Panc1 (cell line): ENCODE measurements around the gene ZNF512B. TPM values are rescaled to one million over a fixed set of nuclear protein-coding genes. Genes with fewer than 3 reads are reported as not detected.

ENCODE experiments used
- ATAC-seq: fragments of 200-7000 bp; cut with Tn5 transposase; 2 replicates; pipeline ENCODE4 v1.9.1; 2020; ENCODE audit warnings: mild to moderate bottlenecking, moderate library complexity
- BruUV-seq: library from RNA; stranded (reverse); fragments of 400-500 nt; replicated peaks from 2 replicates; lab custom pipeline; 2021; lab: Mats Ljungman, UMichigan
- CTCF ChIA-PET: fragments of 300-600 bp; sonication (Branson Sonifier 250); formaldehyde crosslinking; loops from one replicate; lab custom pipeline; 2022; ENCODE audit warnings: antibody characterized with exemption; lab: Charles Lee
- POLR2A ChIA-PET: fragments of 300-600 bp; sonication (Branson Sonifier 250); formaldehyde crosslinking; loops from one replicate; lab custom pipeline; 2022; ENCODE audit warnings: antibody characterized with exemption; lab: Charles Lee
- DNase-seq: peaks from one replicate; pipeline ENCODE4 v3.0.0-alpha.2; 2010; ENCODE audit warnings: low read depth, low spot score
- H3K27ac ChIP-seq: 2 replicates; pipeline ENCODE4 v1.5.1; 2011; ENCODE audit warnings: mild to moderate bottlenecking, low read length, inconsistent platforms
- H3K27me3 ChIP-seq: fragments of 200-500 bp; sonication (Bioruptor generic); 2 replicates; pipeline ENCODE4 v1.6.0; 2014; ENCODE audit warnings: low read length, inconsistent platforms; ENCODE audit not compliant: control insufficient read depth, insufficient read depth
- H3K36me3 ChIP-seq: fragments of 200-500 bp; sonication (Bioruptor generic); 2 replicates; pipeline ENCODE4 v1.5.1; 2014; ENCODE audit warnings: inconsistent platforms, mild to moderate bottlenecking, low read length, moderate library complexity; ENCODE audit not compliant: control insufficient read depth, insufficient read depth
- H3K4me1 ChIP-seq: 2 replicates; pipeline ENCODE4 v1.5.1; 2011; ENCODE audit warnings: inconsistent platforms, mild to moderate bottlenecking, low read length, moderate library complexity; ENCODE audit not compliant: control insufficient read depth, insufficient read depth
- H3K4me3 ChIP-seq, 2 experiments: 2 replicates each; pipeline ENCODE4 v1.5.1; 2011 to 2012; ENCODE audit warnings: low read depth in 2 of 2, low read length in 2 of 2, mild to moderate bottlenecking in 2 of 2, inconsistent platforms in 1 of 2, moderate library complexity in 1 of 2
- H3K9me3 ChIP-seq: fragments of 200-500 bp; sonication (Bioruptor generic); 2 replicates; pipeline ENCODE4 v1.5.1; 2014; ENCODE audit warnings: low read depth, mild to moderate bottlenecking, inconsistent platforms, low read length, moderate library complexity; ENCODE audit not compliant: control insufficient read depth, insufficient read depth
- POLR2AphosphoS5 ChIP-seq: IDR thresholded peaks from 2 replicates; pipeline ENCODE4 v1.6.1; 2012; ENCODE audit warnings: mild to moderate bottlenecking, low read depth, low read length, moderate library complexity
- SIN3A ChIP-seq: IDR thresholded peaks from 2 replicates; pipeline ENCODE4 v1.6.1; 2012; ENCODE audit warnings: low read depth, mild to moderate bottlenecking, low read length, moderate library complexity, borderline replicate concordance; ENCODE audit not compliant: insufficient read depth
- TCF7L2 ChIP-seq: IDR thresholded peaks from 2 replicates; pipeline ENCODE4 v1.6.1; 2011; ENCODE audit warnings: mild to moderate bottlenecking, low read depth, low read length, inconsistent platforms
- in situ Hi-C: cut with HindIII; loops from 2 replicates; pipeline ENCODE4 v1.10.0; 2016; ENCODE audit warnings: low sequenced_read_pairs, low pct_unique_long_range_greater_than_20kb
- intact Hi-C: fragments of 100-400 bp; cut with micrococcal nuclease; formaldehyde crosslinking; loops from one replicate; pipeline ENCODE4 v1.10.0; 2022; ENCODE audit not compliant: unreplicated experiment
- total RNA-seq: library from RNA; stranded (reverse); gene quantifications from one replicate; pipeline ENCODE4 v1.2.1, GENCODE V29; 2021; ENCODE audit not compliant: unreplicated experiment
- TF ChIP-seq, protein P1 (sequence below), 2 experiments: IDR thresholded peaks; 2 replicates each; pipeline ENCODE4 v1.6.1; 2011 to 2012; ENCODE audit warnings: low read depth in 2 of 2, control low read depth in 1 of 2, low read length in 1 of 2, mild to moderate bottlenecking in 1 of 2, moderate library complexity in 1 of 2; ENCODE audit not compliant: insufficient read depth in 1 of 2
- TF ChIP-seq, protein P2 (sequence below): fragments of 450-650 bp; IDR thresholded peaks from 2 replicates; pipeline ENCODE4 v1.5.1; 2017; ENCODE audit warnings: mild to moderate bottlenecking

Gene ZNF512B
- total RNA-seq, 1 experiment from 2014 or later, result 17.9 TPM

DNA sequence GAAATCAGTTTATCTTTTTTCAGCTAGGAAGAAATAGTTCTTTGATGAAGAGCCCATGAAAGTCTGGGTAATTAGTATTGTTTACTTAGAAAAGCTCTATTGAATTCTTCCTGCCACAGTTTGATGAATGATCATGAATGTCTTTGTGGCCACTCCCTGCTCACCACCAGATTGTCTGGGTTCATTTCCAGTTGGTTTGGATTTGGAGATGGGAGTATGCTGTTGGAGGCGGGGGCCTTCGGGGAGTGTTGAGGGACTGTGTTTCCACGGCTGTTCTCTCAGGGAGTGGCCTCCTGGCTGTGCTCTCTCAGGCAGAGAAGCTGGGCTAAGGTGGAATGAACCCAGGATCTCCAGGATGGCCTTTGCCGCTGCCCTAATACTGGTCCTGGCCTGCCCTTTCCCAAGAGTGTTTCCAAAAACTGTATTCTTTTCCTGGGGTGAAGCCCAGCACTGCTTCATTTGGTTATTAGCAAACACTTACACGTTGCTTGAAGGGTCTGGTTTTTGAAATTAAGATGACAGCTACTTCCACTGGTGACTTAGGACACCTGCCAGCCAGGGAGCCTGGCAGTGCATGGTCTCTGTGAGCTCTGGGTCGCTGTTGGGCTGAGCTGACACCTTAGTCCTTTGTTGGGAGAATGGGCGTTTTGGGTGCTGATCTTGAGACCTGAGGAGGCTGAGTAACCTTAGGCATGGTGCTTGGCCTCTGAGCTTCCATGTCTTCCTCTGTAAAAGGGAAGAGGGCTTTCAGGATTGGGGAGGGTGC, 34.4 kb upstream of the ZNF512B start:
- in situ Hi-C loops, result no loop called here
- H3K9me3 ChIP-seq, result no peaks in the 10 kb centered on the region
- BruUV-seq, result TSS peak; percentile 62
- no peak overlapping the region for H3K27ac ChIP-seq
- no peaks in the 10 kb centered on the region for H3K4me1 ChIP-seq
- H3K36me3 ChIP-seq, result peaks cover 4% of the 10 kb centered on the region; the same call in 1 of the 2 replicates
- no peaks in the 10 kb centered on the region for H3K27me3 ChIP-seq
- no peak for DNase-seq
- intact Hi-C loops, result no loop called here
- no peak overlapping the region for H3K4me3 ChIP-seq
- ChIA-PET CTCF (no interaction called here), POLR2A (no interaction called here)
- no peak for ATAC-seq
- TF ChIP-seq, protein P1, sequence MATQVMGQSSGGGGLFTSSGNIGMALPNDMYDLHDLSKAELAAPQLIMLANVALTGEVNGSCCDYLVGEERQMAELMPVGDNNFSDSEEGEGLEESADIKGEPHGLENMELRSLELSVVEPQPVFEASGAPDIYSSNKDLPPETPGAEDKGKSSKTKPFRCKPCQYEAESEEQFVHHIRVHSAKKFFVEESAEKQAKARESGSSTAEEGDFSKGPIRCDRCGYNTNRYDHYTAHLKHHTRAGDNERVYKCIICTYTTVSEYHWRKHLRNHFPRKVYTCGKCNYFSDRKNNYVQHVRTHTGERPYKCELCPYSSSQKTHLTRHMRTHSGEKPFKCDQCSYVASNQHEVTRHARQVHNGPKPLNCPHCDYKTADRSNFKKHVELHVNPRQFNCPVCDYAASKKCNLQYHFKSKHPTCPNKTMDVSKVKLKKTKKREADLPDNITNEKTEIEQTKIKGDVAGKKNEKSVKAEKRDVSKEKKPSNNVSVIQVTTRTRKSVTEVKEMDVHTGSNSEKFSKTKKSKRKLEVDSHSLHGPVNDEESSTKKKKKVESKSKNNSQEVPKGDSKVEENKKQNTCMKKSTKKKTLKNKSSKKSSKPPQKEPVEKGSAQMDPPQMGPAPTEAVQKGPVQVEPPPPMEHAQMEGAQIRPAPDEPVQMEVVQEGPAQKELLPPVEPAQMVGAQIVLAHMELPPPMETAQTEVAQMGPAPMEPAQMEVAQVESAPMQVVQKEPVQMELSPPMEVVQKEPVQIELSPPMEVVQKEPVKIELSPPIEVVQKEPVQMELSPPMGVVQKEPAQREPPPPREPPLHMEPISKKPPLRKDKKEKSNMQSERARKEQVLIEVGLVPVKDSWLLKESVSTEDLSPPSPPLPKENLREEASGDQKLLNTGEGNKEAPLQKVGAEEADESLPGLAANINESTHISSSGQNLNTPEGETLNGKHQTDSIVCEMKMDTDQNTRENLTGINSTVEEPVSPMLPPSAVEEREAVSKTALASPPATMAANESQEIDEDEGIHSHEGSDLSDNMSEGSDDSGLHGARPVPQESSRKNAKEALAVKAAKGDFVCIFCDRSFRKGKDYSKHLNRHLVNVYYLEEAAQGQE (IDR thresholded peaks at IDR 0.05; ENCODE audit: insufficient read depth in 1 of 2, low read depth in 2 of 2, low read length in 1 of 2), result no peak
- no peak for TF ChIP-seq POLR2AphosphoS5
- no peak for TF ChIP-seq TCF7L2
- TF ChIP-seq, protein P2, sequence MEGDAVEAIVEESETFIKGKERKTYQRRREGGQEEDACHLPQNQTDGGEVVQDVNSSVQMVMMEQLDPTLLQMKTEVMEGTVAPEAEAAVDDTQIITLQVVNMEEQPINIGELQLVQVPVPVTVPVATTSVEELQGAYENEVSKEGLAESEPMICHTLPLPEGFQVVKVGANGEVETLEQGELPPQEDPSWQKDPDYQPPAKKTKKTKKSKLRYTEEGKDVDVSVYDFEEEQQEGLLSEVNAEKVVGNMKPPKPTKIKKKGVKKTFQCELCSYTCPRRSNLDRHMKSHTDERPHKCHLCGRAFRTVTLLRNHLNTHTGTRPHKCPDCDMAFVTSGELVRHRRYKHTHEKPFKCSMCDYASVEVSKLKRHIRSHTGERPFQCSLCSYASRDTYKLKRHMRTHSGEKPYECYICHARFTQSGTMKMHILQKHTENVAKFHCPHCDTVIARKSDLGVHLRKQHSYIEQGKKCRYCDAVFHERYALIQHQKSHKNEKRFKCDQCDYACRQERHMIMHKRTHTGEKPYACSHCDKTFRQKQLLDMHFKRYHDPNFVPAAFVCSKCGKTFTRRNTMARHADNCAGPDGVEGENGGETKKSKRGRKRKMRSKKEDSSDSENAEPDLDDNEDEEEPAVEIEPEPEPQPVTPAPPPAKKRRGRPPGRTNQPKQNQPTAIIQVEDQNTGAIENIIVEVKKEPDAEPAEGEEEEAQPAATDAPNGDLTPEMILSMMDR, result no peak
- no peak for TF ChIP-seq SIN3A

DNA sequence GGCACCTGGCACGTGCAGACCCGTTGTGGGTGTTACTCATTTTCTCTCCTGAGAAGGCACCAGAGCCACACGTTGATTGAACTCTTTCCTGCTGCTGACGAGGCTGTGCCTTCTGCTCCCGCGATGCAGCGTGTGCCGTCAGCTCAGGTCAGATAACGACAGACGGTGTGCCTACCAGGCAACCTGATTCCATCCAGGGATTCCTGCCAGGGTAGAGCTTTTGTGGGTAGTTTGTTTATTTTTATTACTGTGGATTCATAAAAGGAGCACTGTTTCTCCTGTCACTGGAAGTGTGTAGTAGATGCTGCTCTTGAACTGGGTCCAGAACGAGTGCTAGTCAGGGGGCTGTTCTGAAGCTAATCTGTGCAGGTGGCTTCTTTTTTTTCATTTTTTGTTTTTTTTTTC, 31.9 kb upstream of the ZNF512B start:
- no peak overlapping the region for H3K27ac ChIP-seq
- H3K4me1 ChIP-seq, result no peaks in the 10 kb centered on the region
- no peak for DNase-seq
- ChIA-PET CTCF (no interaction called here), POLR2A (no interaction called here)
- in situ Hi-C loops (no loop called here), intact Hi-C loops (no loop called here)
- no peak overlapping the region for H3K4me3 ChIP-seq
- 0 out of 2 replicates have a peak, but pooled peaks cover 6% of the 10 kb centered on the region for H3K36me3 ChIP-seq
- no peaks in the 10 kb centered on the region for H3K9me3 ChIP-seq
- no peaks in the 10 kb centered on the region for H3K27me3 ChIP-seq
- ATAC-seq, result peak; percentile 49
- BruUV-seq, result no TSS peak
- TF ChIP-seq, protein P1 (IDR thresholded peaks at IDR 0.05; ENCODE audit: insufficient read depth in 1 of 2, low read depth in 2 of 2, low read length in 1 of 2), result no peak
- TF ChIP-seq SIN3A (no peak), POLR2AphosphoS5 (no peak), TCF7L2 (no peak)
- TF ChIP-seq, protein P2, result no peak
